ENCODE measurements around the gene CARD8.

The CARD8 gene

GRCh38 chr19:48206397-48207093 is 49.2 kb downstream of the CARD8 start:
- no peak for DNase-seq (ENCODE audit: low read depth in 2 of 2)

- peak; percentile 86 to 91 for DNase-seq (ENCODE audit: low read depth in 2 of 2)
Measured at GRCh38 chr19:48203794-48204628, 51.7 kb downstream of the CARD8 start.

GRCh38 chr19:48203222-48203793 is 52.4 kb downstream of the CARD8 start:
- DNase-seq (ENCODE audit: low read depth in 2 of 2): no peak

GRCh38 chr19:48196933-48197665 is 58.6 kb downstream of the CARD8 start:
- DNase-seq (ENCODE audit: low read depth in 2 of 2): no peak

GRCh38 chr19:48196321-48196763 is 59.4 kb downstream of the CARD8 start:
- DNase-seq (ENCODE audit: low read depth in 2 of 2): no peak

- DNase-seq (ENCODE audit: low read depth in 2 of 2): no peak
Measured at GRCh38 chr19:48194844-48195830, 60.6 kb downstream of the CARD8 start.

GRCh38 chr19:48194041-48194843 is 61.5 kb downstream of the CARD8 start:
- no peak for DNase-seq (ENCODE audit: low read depth in 2 of 2)

GRCh38 chr19:48192750-48193149 is 63.0 kb downstream of the CARD8 start:
- no peak for DNase-seq (ENCODE audit: low read depth in 2 of 2)

- no peak for DNase-seq (ENCODE audit: low read depth in 2 of 2)
Measured at GRCh38 chr19:48190885-48191284, 64.8 kb downstream of the CARD8 start.

- DNase-seq (ENCODE audit: low read depth in 2 of 2): no peak
Measured at GRCh38 chr19:48190288-48190884, 65.3 kb downstream of the CARD8 start.

- DNase-seq (ENCODE audit: low read depth in 2 of 2): no peak
Measured at GRCh38 chr19:48186541-48186991, 69.1 kb downstream of the CARD8 start.

- no peak for DNase-seq (ENCODE audit: low read depth in 2 of 2)
Measured at GRCh38 chr19:48186015-48186414, 69.7 kb downstream of the CARD8 start.

- DNase-seq (ENCODE audit: low read depth in 2 of 2): no peak
Measured at GRCh38 chr19:48183356-48183755, 72.4 kb downstream of the CARD8 start.

GRCh38 chr19:48182434-48182833 is 73.3 kb downstream of the CARD8 start:
- DNase-seq (ENCODE audit: low read depth in 2 of 2): no peak

GRCh38 chr19:48181505-48181904 is 74.2 kb downstream of the CARD8 start:
- no peak for DNase-seq (ENCODE audit: low read depth in 2 of 2)

- DNase-seq (ENCODE audit: low read depth in 2 of 2): no peak
Measured at GRCh38 chr19:48176226-48176625, 79.5 kb downstream of the CARD8 start.

- DNase-seq (ENCODE audit: low read depth in 2 of 2): no peak
Measured at GRCh38 chr19:48175578-48175977, 80.1 kb downstream of the CARD8 start.

GRCh38 chr19:48174445-48175030 is 81.2 kb downstream of the CARD8 start:
- DNase-seq (ENCODE audit: low read depth in 2 of 2): no peak

- no peak for DNase-seq (ENCODE audit: low read depth in 2 of 2)
Measured at GRCh38 chr19:48171710-48172109, 84.0 kb downstream of the CARD8 start.
